ENCODE data around the gene SHISA7. TPM values are rescaled to one million over a fixed set of nuclear protein-coding genes. Genes with fewer than 3 reads are reported as not detected.

SHISA7 gene
- total RNA-seq (2021; fragmentation: NEBNext Ultra II Directional; extraction: Animal tissue kit (Norgen Biotek cat#: 25700)), result not detected
- long read RNA-seq, result 0 reads

DNA sequence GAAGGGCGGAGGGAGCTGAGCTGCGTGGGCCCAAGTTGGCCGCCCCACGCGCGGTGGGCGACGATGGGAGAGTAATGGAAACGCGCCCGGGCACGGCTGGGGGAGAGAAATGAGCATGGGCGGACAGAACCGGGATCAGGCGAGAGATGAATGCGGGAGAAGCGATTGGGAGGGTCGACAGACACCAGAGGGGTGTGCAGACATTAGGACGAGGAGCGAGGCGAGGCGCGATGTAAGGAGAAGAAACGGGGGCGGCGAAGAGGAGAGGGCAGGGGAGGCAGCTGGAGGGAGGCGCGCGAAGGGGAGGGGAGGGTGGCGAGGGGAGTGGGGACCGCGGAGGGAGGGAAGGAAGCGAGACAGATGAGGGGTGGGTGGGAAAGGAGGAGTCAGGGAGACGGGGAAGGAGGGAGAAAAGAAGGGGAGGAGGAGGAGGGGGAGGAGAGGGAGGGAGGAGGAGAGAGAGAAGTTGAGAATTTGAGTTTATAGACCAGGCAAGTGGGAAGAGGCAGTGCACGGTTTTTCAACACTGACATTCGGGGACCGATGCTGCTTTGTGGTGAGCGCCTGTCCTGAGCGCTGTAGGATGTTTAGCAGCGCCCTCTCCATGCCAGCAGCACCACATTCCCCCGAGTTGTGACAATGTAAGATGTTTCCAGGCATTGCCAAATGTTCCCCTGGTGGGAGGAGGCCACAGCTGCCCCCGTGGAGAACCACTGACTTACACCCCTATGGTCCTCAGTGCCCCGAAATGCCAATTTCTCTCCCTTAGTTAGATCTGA lies at the start of gene SHISA7:
TSS of gene SHISA7 (minus strand) at position 256 of the 779 bp plus-strand sequence. CDS start 437 bp downstream, outside the sequence.
- TF ChIP-seq, protein P1, sequence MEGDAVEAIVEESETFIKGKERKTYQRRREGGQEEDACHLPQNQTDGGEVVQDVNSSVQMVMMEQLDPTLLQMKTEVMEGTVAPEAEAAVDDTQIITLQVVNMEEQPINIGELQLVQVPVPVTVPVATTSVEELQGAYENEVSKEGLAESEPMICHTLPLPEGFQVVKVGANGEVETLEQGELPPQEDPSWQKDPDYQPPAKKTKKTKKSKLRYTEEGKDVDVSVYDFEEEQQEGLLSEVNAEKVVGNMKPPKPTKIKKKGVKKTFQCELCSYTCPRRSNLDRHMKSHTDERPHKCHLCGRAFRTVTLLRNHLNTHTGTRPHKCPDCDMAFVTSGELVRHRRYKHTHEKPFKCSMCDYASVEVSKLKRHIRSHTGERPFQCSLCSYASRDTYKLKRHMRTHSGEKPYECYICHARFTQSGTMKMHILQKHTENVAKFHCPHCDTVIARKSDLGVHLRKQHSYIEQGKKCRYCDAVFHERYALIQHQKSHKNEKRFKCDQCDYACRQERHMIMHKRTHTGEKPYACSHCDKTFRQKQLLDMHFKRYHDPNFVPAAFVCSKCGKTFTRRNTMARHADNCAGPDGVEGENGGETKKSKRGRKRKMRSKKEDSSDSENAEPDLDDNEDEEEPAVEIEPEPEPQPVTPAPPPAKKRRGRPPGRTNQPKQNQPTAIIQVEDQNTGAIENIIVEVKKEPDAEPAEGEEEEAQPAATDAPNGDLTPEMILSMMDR (IDR thresholded peaks at IDR 0.05), result 0 out of 2 replicates have a peak, but pooled peaks have one; percentile 11
- Mint-ChIP-seq H3K4me3 (no peak within 1 kb of the TSS), H3K9me3 (peaks cover 4% of the 10 kb centered on the region; the same call in 1 of the 2 replicates), H3K36me3 (ENCODE audit: low read depth) (peaks cover 5% of the 10 kb centered on the region; the same call in 1 of the 2 replicates), H3K27me3 (ENCODE audit: insufficient read depth) (peaks cover 47% of the 10 kb centered on the region), H3K27ac (no peak within 1 kb of the TSS), H3K4me1 (ENCODE audit: low read depth) (peaks cover 10% of the 10 kb centered on the region)
- no peak for DNase-seq

DNA sequence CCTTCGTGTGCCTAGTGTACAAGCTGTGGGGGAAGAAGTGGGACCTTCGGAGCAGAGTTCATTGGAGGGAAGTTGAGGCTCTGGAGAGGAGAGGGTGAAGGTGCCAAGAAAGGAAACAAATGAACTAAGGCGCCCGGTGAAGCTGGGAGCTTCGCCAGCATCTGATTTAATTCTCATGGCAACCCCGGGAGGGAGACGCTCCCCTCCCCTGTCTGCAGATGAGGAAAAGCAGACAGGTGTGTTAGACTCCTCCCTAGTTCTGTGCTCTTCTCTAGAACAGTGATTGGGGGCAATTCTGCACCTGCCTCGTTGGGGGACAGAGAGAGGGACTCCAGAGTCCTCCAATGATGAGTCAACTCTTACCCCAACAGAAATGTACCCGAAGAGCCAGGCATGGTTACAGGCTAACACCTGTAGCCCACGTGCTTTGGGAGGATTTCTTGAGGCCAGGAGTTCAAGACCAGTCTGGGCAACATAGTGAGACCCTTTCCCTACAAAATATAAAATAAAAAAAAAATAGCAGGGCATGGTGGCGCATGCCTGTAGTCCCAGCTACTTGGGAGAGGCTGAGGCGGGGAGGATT lies 49.4 kb upstream of the SHISA7 start:
- TF ChIP-seq, protein P1 (IDR thresholded peaks at IDR 0.05), result no peak
- peaks cover 61% of the 10 kb centered on the region for H3K4me1 Mint-ChIP-seq (ENCODE audit: low read depth)
- no peak overlapping the region for H3K4me3 Mint-ChIP-seq
- H3K27ac Mint-ChIP-seq, result peak overlapping the region; percentile 76; the same call in 1 of the 2 replicates
- no peak for DNase-seq
- peaks cover 6% of the 10 kb centered on the region for H3K27me3 Mint-ChIP-seq (ENCODE audit: insufficient read depth)
- no peaks in the 10 kb centered on the region for H3K9me3 Mint-ChIP-seq
- H3K36me3 Mint-ChIP-seq (ENCODE audit: low read depth), result peaks cover 15% of the 10 kb centered on the region; the same call in 1 of the 2 replicates

DNA sequence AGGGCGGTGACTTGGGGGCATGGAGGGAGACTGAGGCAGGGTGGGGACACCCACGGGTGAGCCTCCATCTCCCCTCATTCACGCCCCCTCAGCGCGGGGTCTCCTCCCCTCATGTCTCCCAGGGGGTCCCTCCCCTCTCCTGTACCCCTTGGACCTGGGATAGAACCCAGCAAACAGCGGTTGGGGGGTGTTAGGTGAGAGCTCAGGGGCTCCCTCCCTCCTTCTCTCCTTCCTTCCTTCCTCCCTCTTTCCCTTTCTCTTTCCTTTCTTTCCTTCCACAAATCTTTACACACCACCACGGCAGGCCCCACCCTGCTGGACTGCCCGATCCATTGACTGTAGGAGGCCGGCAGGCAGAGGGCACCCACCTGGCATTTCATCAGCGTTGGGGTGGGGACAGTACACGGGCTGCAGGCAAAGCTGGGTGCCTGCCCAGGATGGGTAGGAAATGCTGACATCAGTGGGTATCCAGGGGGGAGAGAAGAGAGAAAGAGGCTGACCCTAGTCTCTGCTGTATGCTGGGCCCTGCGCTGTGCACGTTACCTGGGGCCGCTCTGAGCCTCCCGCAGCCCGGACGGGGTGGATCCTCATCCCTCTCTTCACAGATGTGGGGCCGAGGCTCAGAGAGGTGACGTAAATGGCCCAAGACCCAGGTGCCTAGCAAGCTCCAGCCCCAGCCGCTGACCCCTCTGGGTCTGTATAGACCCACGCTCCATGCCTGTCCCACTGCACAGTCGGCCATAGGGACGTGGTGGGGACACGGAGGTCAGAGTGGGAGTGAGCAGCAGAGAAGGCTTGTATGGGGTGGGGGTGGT lies 48.7 kb upstream of the SHISA7 start:
- Mint-ChIP-seq H3K27me3 (ENCODE audit: insufficient read depth) (peaks cover 6% of the 10 kb centered on the region), H3K36me3 (ENCODE audit: low read depth) (peaks cover 15% of the 10 kb centered on the region; the same call in 1 of the 2 replicates), H3K27ac (peak overlapping the region; percentile 10; the same call in 1 of the 2 replicates), H3K4me3 (0 out of 2 replicates have a peak overlapping the region, but pooled peaks have one; percentile 2), H3K9me3 (no peaks in the 10 kb centered on the region), H3K4me1 (ENCODE audit: low read depth) (peaks cover 61% of the 10 kb centered on the region)
- no peak for DNase-seq
- TF ChIP-seq, protein P1 (IDR thresholded peaks at IDR 0.05), result no peak

DNA sequence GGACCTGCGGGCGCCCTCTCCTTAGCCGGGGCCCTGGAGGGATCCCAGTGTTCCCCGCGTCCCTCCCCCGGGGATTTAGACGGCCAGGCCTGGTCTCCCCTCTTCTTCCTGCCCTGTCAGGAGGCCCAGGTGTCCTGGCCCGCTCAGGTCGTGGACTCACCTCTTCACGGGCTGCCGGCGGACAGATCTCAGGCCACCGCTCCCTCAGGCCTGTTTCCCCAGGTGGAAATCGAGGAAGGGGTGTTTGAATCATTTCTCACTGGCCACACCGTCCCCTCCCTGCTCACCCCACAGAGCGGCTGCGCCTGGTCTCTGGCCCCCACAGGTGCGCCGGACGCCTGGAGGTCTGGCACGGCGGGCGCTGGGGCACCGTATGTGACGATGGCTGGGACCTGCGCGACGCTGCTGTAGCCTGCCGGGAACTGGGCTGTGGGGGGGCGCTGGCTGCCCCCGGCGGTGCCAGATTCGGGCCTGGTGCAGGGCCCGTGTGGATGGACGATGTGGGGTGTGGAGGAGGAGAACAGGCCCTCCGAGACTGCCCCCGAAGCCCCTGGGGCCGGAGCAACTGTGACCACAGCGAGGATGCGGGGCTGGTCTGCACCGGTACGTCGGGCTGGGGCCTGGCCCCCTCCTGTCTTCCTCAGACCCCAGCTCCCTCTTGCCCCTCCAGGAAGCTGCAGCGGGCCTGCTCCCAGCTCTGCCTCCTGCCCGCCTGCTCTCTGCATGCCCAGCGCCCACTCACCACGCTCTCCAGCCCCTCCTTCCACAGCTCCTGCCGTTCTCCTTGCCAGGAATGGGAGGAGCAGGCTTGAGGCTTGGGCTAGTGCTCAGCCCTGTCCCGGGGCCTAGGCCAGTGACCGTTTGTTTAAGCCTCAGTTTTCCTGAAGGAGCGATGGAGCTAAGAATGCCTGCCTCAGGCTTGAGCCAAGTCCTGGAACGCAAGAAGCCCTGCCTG lies 47.7 kb upstream of the SHISA7 start:
- peaks cover 10% of the 10 kb centered on the region; the same call in 1 of the 2 replicates for H3K36me3 Mint-ChIP-seq (ENCODE audit: low read depth)
- DNase-seq, result no peak
- peaks cover 3% of the 10 kb centered on the region for H3K27me3 Mint-ChIP-seq (ENCODE audit: insufficient read depth)
- TF ChIP-seq, protein P1 (IDR thresholded peaks at IDR 0.05), result no peak
- no peak overlapping the region for H3K27ac Mint-ChIP-seq
- H3K4me3 Mint-ChIP-seq, result no peak overlapping the region; the same call in 1 of the 2 replicates
- no peaks in the 10 kb centered on the region for H3K9me3 Mint-ChIP-seq
- peaks cover 61% of the 10 kb centered on the region for H3K4me1 Mint-ChIP-seq (ENCODE audit: low read depth)

All from HFFc6 (cell line).